ENCODE results near the gene NDUFB5.

- TF ChIP-seq, protein P1, sequence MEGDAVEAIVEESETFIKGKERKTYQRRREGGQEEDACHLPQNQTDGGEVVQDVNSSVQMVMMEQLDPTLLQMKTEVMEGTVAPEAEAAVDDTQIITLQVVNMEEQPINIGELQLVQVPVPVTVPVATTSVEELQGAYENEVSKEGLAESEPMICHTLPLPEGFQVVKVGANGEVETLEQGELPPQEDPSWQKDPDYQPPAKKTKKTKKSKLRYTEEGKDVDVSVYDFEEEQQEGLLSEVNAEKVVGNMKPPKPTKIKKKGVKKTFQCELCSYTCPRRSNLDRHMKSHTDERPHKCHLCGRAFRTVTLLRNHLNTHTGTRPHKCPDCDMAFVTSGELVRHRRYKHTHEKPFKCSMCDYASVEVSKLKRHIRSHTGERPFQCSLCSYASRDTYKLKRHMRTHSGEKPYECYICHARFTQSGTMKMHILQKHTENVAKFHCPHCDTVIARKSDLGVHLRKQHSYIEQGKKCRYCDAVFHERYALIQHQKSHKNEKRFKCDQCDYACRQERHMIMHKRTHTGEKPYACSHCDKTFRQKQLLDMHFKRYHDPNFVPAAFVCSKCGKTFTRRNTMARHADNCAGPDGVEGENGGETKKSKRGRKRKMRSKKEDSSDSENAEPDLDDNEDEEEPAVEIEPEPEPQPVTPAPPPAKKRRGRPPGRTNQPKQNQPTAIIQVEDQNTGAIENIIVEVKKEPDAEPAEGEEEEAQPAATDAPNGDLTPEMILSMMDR (IDR thresholded peaks at IDR 0.05) = no peak
- TF ChIP-seq EZH2phosphoT487 (IDR thresholded peaks at IDR 0.05; ENCODE audit: borderline replicate concordance, low read depth) = no peak
- TF ChIP-seq GABPA (IDR thresholded peaks at IDR 0.05; ENCODE audit: low read depth) = no peak
- no peak for TF ChIP-seq ZBTB33 (IDR thresholded peaks at IDR 0.05; ENCODE audit: borderline replicate concordance, low read depth)
- TF ChIP-seq TCF12 (IDR thresholded peaks at IDR 0.05) = no peak
Observed at GRCh38 chr3:179661777-179662176, 57.2 kb downstream of the NDUFB5 start.
